ENCODE results near the gene CDH23.

- TF ChIP-seq POLR2A (IDR thresholded peaks at IDR 0.05) (no peak), CTCF (IDR thresholded peaks at IDR 0.05) (no peak)
These were observed 419.7 kb downstream of the CDH23 start for GRCh38 chr10:71816421-71816851.
